Measurements from ENCODE around the gene GARRE1.

- peak; percentile 23 for TF ChIP-seq EP300 (conservative IDR thresholded peaks at IDR 0.05; ENCODE audit: poor library complexity, severe bottlenecking)
- TF ChIP-seq, protein P1, sequence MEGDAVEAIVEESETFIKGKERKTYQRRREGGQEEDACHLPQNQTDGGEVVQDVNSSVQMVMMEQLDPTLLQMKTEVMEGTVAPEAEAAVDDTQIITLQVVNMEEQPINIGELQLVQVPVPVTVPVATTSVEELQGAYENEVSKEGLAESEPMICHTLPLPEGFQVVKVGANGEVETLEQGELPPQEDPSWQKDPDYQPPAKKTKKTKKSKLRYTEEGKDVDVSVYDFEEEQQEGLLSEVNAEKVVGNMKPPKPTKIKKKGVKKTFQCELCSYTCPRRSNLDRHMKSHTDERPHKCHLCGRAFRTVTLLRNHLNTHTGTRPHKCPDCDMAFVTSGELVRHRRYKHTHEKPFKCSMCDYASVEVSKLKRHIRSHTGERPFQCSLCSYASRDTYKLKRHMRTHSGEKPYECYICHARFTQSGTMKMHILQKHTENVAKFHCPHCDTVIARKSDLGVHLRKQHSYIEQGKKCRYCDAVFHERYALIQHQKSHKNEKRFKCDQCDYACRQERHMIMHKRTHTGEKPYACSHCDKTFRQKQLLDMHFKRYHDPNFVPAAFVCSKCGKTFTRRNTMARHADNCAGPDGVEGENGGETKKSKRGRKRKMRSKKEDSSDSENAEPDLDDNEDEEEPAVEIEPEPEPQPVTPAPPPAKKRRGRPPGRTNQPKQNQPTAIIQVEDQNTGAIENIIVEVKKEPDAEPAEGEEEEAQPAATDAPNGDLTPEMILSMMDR (IDR thresholded peaks at IDR 0.05; ENCODE audit: poor library complexity, severe bottlenecking), result no peak
- no peak for TF ChIP-seq EZH2 (IDR thresholded peaks at IDR 0.05; ENCODE audit: borderline replicate concordance, insufficient read depth, low read length, poor library complexity, severe bottlenecking)
- no peak for TF ChIP-seq RAD21 (conservative IDR thresholded peaks at IDR 0.05)
- TF ChIP-seq POLR2AphosphoS5 (IDR thresholded peaks at IDR 0.05), result no peak
- no peak for TF ChIP-seq REST (IDR thresholded peaks at IDR 0.05; ENCODE audit: borderline replicate concordance)
These were observed 18.0 kb upstream of the GARRE1 start for GRCh38 chr19:34236035-34236987.
